Subcutaneous adipose tissue (tissue), 4 donors: ENCODE results near the gene CAMTA1. TPM values are rescaled to one million over a fixed set of nuclear protein-coding genes. Genes with fewer than 3 reads are reported as not detected.

ENCODE experiments used
- total RNA-seq, 4 donors: library from RNA; depleted of rRNA; stranded (reverse); fragments of >200 nt; gene quantifications; one replicate each; pipeline ENCODE4 v1.1.0, GENCODE V29; 2016
- TF ChIP-seq, protein P1 (sequence below): fragments of 450-650 bp; IDR thresholded peaks from one replicate; pipeline ENCODE4 v1.5.1; 2016; ENCODE audit warnings: low read depth, mild to moderate bottlenecking, control low read depth, antibody characterized with exemption, moderate library complexity

The CAMTA1 gene
- total RNA-seq, 4 donors from 2014 or later: 58.6 to 82.5 (median 78.0) TPM

DNA sequence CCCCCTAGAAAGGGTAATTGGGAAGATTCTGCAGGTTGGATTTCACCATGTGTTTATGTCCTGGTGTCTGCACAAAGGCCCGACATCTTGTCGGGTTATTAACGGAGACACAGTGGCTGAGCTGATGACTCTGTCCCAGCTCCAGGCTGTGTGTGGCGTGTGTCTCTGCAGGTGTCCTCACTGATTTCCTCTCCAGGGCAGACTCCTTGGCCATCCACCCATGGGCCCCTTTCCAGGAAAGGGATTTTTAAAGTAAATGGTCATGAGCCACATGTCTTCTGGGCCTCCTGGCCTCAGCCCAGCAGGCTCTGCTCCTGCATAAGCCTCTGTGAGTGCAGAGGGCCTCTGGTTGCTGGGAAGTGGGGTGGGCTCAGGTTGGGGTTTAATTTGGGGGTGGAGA lies 567.1 kb downstream of the CAMTA1 start:
- TF ChIP-seq, protein P1, sequence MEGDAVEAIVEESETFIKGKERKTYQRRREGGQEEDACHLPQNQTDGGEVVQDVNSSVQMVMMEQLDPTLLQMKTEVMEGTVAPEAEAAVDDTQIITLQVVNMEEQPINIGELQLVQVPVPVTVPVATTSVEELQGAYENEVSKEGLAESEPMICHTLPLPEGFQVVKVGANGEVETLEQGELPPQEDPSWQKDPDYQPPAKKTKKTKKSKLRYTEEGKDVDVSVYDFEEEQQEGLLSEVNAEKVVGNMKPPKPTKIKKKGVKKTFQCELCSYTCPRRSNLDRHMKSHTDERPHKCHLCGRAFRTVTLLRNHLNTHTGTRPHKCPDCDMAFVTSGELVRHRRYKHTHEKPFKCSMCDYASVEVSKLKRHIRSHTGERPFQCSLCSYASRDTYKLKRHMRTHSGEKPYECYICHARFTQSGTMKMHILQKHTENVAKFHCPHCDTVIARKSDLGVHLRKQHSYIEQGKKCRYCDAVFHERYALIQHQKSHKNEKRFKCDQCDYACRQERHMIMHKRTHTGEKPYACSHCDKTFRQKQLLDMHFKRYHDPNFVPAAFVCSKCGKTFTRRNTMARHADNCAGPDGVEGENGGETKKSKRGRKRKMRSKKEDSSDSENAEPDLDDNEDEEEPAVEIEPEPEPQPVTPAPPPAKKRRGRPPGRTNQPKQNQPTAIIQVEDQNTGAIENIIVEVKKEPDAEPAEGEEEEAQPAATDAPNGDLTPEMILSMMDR: no peak

DNA sequence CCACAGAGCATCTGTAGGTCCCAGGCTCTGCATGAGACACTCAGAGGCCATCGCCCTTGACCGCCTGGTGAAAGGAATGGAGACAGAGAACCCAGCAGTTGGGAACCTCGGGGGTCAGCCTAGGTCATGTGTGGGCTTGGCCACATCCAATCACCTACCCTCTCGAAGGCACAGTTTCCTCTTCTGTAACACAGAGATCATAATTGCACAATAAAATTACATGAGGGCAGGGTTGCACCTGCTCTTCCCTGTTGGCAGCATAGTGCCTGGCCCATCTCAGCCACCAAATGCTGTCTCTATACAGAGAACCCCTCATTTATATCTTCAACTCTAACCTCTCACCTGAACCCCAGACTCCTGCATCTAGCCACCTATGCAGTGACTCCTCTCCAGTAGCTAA lies 567.7 kb downstream of the CAMTA1 start:
- TF ChIP-seq, protein P1: no peak

DNA sequence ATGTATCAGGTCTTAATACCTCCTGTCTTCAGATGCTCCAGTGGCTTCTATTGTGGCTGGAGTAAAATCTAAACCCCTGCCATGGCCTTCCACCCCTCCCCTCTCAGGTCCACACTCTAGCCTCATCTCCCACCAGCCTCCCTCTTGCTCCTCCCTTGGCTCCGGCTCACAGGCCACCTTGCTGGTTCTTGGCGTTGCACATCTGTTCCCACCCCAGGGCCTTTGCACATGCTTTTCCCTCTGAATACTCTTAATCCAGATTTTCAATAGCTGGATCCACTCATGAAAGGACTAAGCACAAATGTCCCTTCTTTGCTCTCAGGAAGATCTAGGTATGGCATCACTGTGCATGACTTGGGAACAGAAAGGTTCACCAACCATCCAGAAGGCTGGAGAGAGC lies 570.4 kb downstream of the CAMTA1 start:
- TF ChIP-seq, protein P1: no peak

DNA sequence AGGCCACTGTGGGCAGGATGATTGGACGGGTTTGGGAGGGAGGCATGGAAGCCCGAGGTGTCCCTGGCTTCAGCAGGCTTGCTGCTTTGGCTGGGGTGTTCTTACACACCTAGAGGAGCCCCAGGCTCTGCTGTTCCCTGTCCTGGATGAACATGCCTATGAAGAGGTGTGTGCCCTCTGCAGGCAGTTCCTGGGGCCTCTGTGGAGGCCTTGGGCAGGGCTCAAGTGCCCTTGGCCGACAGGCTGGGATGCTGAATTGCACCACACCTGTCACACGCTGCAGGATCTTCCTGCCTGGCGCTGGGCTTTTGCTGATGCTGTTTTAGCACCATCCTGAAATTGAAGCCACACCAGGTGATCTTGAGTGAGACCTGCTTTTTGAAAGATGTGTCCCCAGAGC lies 570.8 kb downstream of the CAMTA1 start:
- TF ChIP-seq, protein P1: no peak

DNA sequence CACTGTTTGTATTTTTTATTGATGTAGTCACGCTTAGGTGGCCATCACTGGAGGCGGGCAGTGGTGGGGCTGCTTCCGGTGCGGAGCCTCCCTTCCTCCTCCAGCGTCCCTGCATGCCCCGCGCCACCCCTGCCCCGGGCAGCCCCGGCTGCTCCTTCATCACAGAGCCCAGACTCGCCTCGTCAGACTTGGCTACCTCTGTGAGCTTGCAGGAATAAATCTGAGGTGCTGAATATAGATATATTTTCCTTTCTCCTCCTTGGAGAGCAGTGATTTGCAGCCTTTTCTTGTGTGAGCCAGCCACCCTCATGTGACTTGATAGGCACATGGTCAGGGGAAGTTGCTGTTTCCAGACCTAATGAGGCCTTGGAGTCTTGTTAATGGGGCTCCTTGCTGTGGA lies 573.2 kb downstream of the CAMTA1 start:
- TF ChIP-seq, protein P1: no peak

DNA sequence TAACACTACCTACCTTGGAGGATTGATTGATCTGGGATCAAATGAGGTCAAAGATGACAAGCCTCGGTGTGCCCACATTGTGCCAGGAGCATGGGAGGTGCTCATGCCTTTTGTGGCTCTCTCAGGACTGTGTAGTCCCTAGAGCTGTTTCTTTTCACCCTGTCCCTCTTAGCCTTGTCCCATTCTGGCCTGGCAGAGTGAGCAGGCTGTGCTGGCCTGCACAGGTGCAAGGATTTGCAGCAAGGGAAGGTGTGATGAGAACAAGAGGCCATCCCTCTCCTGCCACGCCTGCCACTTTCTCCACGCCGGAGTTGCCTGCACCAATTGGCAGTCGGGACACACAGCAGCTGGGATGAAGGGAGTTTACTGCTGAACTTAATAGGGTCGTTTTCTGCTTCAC lies 575.3 kb downstream of the CAMTA1 start:
- TF ChIP-seq, protein P1: no peak

DNA sequence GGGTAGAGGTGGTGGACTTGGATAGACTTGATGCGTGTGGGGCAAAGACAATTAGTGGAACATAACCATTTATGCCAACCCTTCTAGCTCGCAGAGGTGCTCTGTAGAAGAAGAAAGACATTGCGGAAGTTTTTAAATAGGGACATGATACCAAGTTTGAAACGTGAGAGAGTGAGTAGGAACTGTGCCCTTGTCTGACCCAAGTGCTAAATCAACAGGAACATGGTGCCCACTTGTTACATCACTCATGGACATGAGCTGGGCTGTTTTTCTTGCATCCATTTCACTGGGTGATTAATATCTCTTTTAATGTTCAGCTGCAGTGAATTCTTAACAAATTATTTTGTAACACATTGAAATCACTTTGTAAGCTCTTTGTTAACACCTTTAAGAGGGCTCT lies 577.7 kb downstream of the CAMTA1 start:
- TF ChIP-seq, protein P1: no peak
